Panc1 (cell line): ENCODE measurements around the gene ZNF652. TPM values are rescaled to one million over a fixed set of nuclear protein-coding genes. Genes with fewer than 3 reads are reported as not detected.

Experiments
- ATAC-seq: fragments of 200-7000 bp; cut with Tn5 transposase; 2 replicates; pipeline ENCODE4 v1.9.1; 2020; ENCODE audit warnings: mild to moderate bottlenecking, moderate library complexity
- BruUV-seq: library from RNA; stranded (reverse); fragments of 400-500 nt; replicated peaks from 2 replicates; lab custom pipeline; 2021; lab: Mats Ljungman, UMichigan
- CTCF ChIA-PET: fragments of 300-600 bp; sonication (Branson Sonifier 250); formaldehyde crosslinking; loops from one replicate; lab custom pipeline; 2022; ENCODE audit warnings: antibody characterized with exemption; lab: Charles Lee
- POLR2A ChIA-PET: fragments of 300-600 bp; sonication (Branson Sonifier 250); formaldehyde crosslinking; loops from one replicate; lab custom pipeline; 2022; ENCODE audit warnings: antibody characterized with exemption; lab: Charles Lee
- DNase-seq: peaks from one replicate; pipeline ENCODE4 v3.0.0-alpha.2; 2010; ENCODE audit warnings: low read depth, low spot score
- H3K27ac ChIP-seq: 2 replicates; pipeline ENCODE4 v1.5.1; 2011; ENCODE audit warnings: mild to moderate bottlenecking, low read length, inconsistent platforms
- H3K27me3 ChIP-seq: fragments of 200-500 bp; sonication (Bioruptor generic); 2 replicates; pipeline ENCODE4 v1.6.0; 2014; ENCODE audit warnings: low read length, inconsistent platforms; ENCODE audit not compliant: control insufficient read depth, insufficient read depth
- H3K36me3 ChIP-seq: fragments of 200-500 bp; sonication (Bioruptor generic); 2 replicates; pipeline ENCODE4 v1.5.1; 2014; ENCODE audit warnings: inconsistent platforms, mild to moderate bottlenecking, low read length, moderate library complexity; ENCODE audit not compliant: control insufficient read depth, insufficient read depth
- H3K4me1 ChIP-seq: 2 replicates; pipeline ENCODE4 v1.5.1; 2011; ENCODE audit warnings: inconsistent platforms, mild to moderate bottlenecking, low read length, moderate library complexity; ENCODE audit not compliant: control insufficient read depth, insufficient read depth
- H3K4me3 ChIP-seq, 2 experiments: 2 replicates each; pipeline ENCODE4 v1.5.1; 2011 to 2012; ENCODE audit warnings: low read depth in 2 of 2, low read length in 2 of 2, mild to moderate bottlenecking in 2 of 2, inconsistent platforms in 1 of 2, moderate library complexity in 1 of 2
- H3K9me3 ChIP-seq: fragments of 200-500 bp; sonication (Bioruptor generic); 2 replicates; pipeline ENCODE4 v1.5.1; 2014; ENCODE audit warnings: low read depth, mild to moderate bottlenecking, inconsistent platforms, low read length, moderate library complexity; ENCODE audit not compliant: control insufficient read depth, insufficient read depth
- POLR2AphosphoS5 ChIP-seq: IDR thresholded peaks from 2 replicates; pipeline ENCODE4 v1.6.1; 2012; ENCODE audit warnings: mild to moderate bottlenecking, low read depth, low read length, moderate library complexity
- SIN3A ChIP-seq: IDR thresholded peaks from 2 replicates; pipeline ENCODE4 v1.6.1; 2012; ENCODE audit warnings: low read depth, mild to moderate bottlenecking, low read length, moderate library complexity, borderline replicate concordance; ENCODE audit not compliant: insufficient read depth
- TCF7L2 ChIP-seq: IDR thresholded peaks from 2 replicates; pipeline ENCODE4 v1.6.1; 2011; ENCODE audit warnings: mild to moderate bottlenecking, low read depth, low read length, inconsistent platforms
- in situ Hi-C: cut with HindIII; loops from 2 replicates; pipeline ENCODE4 v1.10.0; 2016; ENCODE audit warnings: low sequenced_read_pairs, low pct_unique_long_range_greater_than_20kb
- intact Hi-C: fragments of 100-400 bp; cut with micrococcal nuclease; formaldehyde crosslinking; loops from one replicate; pipeline ENCODE4 v1.10.0; 2022; ENCODE audit not compliant: unreplicated experiment
- microRNA-seq: library from miRNA; unstranded; fragments of <30 nt; microRNA quantifications from one replicate; pipeline ENCODE4 v1.1.0, GENCODE V29; 2020; ENCODE audit not compliant: unreplicated experiment
- total RNA-seq: library from RNA; stranded (reverse); gene quantifications from one replicate; pipeline ENCODE4 v1.2.1, GENCODE V29; 2021; ENCODE audit not compliant: unreplicated experiment
- TF ChIP-seq, protein P1 (sequence below), 2 experiments: IDR thresholded peaks; 2 replicates each; pipeline ENCODE4 v1.6.1; 2011 to 2012; ENCODE audit warnings: low read depth in 2 of 2, control low read depth in 1 of 2, low read length in 1 of 2, mild to moderate bottlenecking in 1 of 2, moderate library complexity in 1 of 2; ENCODE audit not compliant: insufficient read depth in 1 of 2
- TF ChIP-seq, protein P2 (sequence below): fragments of 450-650 bp; IDR thresholded peaks from 2 replicates; pipeline ENCODE4 v1.5.1; 2017; ENCODE audit warnings: mild to moderate bottlenecking

ZNF652 gene
- total RNA-seq, 1 experiment from 2014 or later = 42.4 TPM

DNA sequence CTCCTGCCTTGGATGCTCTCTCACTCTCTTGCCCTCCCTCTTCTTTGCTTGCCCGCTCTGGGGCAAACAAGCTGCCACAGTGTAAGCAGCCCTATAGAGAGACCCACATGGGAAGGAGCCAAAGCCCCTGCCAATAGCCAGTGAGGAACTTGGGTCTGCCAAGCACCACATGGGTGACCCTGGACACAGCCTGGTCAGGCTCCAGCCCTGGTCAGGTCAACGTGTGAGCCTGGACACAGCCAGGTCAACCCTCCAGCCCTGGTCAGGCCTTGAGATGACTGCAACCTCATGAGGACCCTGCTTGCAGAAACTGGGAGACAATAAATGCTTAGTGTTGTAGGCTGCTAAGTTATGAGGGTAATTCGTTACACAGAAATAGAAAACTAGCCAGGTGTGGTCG, 117.2 kb downstream of the ZNF652 start:
- DNase-seq (no peak), ATAC-seq (no peak)
- intact Hi-C loops = no loop called here
- Histone ChIP-seq H3K27ac (no peak overlapping the region), H3K4me3 (no peak overlapping the region), H3K27me3 (no peaks in the 10 kb centered on the region), H3K4me1 (no peaks in the 10 kb centered on the region), H3K9me3 (no peaks in the 10 kb centered on the region), H3K36me3 (no peaks in the 10 kb centered on the region)
- in situ Hi-C loops = no loop called here
- ChIA-PET POLR2A (interaction anchor here (0.6 kb wide), 1 partner anchor 559 kb away, joined by 5 read pairs; no protein-coding TSS in a partner anchor), CTCF (no interaction called here)
- TF ChIP-seq SIN3A = no peak
- TF ChIP-seq, protein P1, sequence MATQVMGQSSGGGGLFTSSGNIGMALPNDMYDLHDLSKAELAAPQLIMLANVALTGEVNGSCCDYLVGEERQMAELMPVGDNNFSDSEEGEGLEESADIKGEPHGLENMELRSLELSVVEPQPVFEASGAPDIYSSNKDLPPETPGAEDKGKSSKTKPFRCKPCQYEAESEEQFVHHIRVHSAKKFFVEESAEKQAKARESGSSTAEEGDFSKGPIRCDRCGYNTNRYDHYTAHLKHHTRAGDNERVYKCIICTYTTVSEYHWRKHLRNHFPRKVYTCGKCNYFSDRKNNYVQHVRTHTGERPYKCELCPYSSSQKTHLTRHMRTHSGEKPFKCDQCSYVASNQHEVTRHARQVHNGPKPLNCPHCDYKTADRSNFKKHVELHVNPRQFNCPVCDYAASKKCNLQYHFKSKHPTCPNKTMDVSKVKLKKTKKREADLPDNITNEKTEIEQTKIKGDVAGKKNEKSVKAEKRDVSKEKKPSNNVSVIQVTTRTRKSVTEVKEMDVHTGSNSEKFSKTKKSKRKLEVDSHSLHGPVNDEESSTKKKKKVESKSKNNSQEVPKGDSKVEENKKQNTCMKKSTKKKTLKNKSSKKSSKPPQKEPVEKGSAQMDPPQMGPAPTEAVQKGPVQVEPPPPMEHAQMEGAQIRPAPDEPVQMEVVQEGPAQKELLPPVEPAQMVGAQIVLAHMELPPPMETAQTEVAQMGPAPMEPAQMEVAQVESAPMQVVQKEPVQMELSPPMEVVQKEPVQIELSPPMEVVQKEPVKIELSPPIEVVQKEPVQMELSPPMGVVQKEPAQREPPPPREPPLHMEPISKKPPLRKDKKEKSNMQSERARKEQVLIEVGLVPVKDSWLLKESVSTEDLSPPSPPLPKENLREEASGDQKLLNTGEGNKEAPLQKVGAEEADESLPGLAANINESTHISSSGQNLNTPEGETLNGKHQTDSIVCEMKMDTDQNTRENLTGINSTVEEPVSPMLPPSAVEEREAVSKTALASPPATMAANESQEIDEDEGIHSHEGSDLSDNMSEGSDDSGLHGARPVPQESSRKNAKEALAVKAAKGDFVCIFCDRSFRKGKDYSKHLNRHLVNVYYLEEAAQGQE (IDR thresholded peaks at IDR 0.05; ENCODE audit: insufficient read depth in 1 of 2, low read depth in 2 of 2, low read length in 1 of 2) = no peak
- no peak for TF ChIP-seq TCF7L2
- TF ChIP-seq, protein P2, sequence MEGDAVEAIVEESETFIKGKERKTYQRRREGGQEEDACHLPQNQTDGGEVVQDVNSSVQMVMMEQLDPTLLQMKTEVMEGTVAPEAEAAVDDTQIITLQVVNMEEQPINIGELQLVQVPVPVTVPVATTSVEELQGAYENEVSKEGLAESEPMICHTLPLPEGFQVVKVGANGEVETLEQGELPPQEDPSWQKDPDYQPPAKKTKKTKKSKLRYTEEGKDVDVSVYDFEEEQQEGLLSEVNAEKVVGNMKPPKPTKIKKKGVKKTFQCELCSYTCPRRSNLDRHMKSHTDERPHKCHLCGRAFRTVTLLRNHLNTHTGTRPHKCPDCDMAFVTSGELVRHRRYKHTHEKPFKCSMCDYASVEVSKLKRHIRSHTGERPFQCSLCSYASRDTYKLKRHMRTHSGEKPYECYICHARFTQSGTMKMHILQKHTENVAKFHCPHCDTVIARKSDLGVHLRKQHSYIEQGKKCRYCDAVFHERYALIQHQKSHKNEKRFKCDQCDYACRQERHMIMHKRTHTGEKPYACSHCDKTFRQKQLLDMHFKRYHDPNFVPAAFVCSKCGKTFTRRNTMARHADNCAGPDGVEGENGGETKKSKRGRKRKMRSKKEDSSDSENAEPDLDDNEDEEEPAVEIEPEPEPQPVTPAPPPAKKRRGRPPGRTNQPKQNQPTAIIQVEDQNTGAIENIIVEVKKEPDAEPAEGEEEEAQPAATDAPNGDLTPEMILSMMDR = no peak
- no peak for TF ChIP-seq POLR2AphosphoS5
- no TSS peak for BruUV-seq

Small RNA genes lying within 50 kb of the gene (microRNA-seq; reads per million reads assigned to microRNA genes)
- not detected for gene MIR6129

Other genes starting within 250 kb of the ZNF652 start
- not detected for gene B4GALNT2, start 229.5 kb downstream of the ZNF652 start, total RNA-seq
- gene GNGT2, start 151.7 kb downstream of the ZNF652 start, total RNA-seq = not detected
- gene ABI3, start 151.5 kb downstream of the ZNF652 start, total RNA-seq = not detected
- gene PHOSPHO1, start 131.5 kb downstream of the ZNF652 start, total RNA-seq = 0.54 TPM
- 367 TPM for gene PHB1, start 52.6 kb upstream of the ZNF652 start, total RNA-seq
- 1.6 TPM for gene NGFR, start 133.0 kb upstream of the ZNF652 start, total RNA-seq
- gene NXPH3, start 213.6 kb upstream of the ZNF652 start, total RNA-seq = 0.57 TPM